Measurements from ENCODE around the gene ROR2. TPM values are rescaled to one million over a fixed set of nuclear protein-coding genes. Genes with fewer than 3 reads are reported as not detected.

ROR2 gene
- total RNA-seq, 2 donors from 2014 or later: 4.0 to 5.4 TPM

- whole genome bisulfite sequencing, 2 donors: 50 to 70% methylated on average over 2 of the region's 2 CpGs
- ATAC-seq: no peak
- no peaks in the 10 kb centered on the region for H3K27me3 ChIP-seq
- DNase-seq: no peak
- H3K4me1 ChIP-seq: no peaks in the 10 kb centered on the region
- intact Hi-C loops (cut with DNase I): no loop called here
- H3K4me3 ChIP-seq: no peak overlapping the region
- H3K27ac ChIP-seq: no peak overlapping the region
- H3K36me3 ChIP-seq (replicated peaks in 1 of 2; ENCODE audit: insufficient read depth in 1 of 2, low read depth in 2 of 2): no peaks in the 10 kb centered on the region
- no peaks in the 10 kb centered on the region for H3K9me3 ChIP-seq
- TF ChIP-seq, protein P1, sequence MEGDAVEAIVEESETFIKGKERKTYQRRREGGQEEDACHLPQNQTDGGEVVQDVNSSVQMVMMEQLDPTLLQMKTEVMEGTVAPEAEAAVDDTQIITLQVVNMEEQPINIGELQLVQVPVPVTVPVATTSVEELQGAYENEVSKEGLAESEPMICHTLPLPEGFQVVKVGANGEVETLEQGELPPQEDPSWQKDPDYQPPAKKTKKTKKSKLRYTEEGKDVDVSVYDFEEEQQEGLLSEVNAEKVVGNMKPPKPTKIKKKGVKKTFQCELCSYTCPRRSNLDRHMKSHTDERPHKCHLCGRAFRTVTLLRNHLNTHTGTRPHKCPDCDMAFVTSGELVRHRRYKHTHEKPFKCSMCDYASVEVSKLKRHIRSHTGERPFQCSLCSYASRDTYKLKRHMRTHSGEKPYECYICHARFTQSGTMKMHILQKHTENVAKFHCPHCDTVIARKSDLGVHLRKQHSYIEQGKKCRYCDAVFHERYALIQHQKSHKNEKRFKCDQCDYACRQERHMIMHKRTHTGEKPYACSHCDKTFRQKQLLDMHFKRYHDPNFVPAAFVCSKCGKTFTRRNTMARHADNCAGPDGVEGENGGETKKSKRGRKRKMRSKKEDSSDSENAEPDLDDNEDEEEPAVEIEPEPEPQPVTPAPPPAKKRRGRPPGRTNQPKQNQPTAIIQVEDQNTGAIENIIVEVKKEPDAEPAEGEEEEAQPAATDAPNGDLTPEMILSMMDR (IDR thresholded peaks at IDR 0.05): no peak
- TF ChIP-seq POLR2A (IDR thresholded peaks at IDR 0.05): no peak
These were observed 22.7 kb upstream of the ROR2 start for GRCh38 chr9:91972711-91973110.

- WGBS, 2 donors: 42 to 70% methylated on average over 2 to 4 of the region's 4 CpGs
- no peaks in the 10 kb centered on the region for H3K4me1 ChIP-seq
- TF ChIP-seq, protein P1 (IDR thresholded peaks at IDR 0.05): no peak
- no peak for TF ChIP-seq POLR2A (IDR thresholded peaks at IDR 0.05)
- H3K36me3 ChIP-seq (replicated peaks in 1 of 2; ENCODE audit: insufficient read depth in 1 of 2, low read depth in 2 of 2): no peaks in the 10 kb centered on the region
- intact Hi-C loops (cut with DNase I): no loop called here
- H3K27me3 ChIP-seq: no peaks in the 10 kb centered on the region
- H3K9me3 ChIP-seq: no peaks in the 10 kb centered on the region
- H3K27ac ChIP-seq: no peak overlapping the region
- ATAC-seq: no peak
- no peak for DNase-seq
- H3K4me3 ChIP-seq: no peak overlapping the region
These were observed 22.1 kb upstream of the ROR2 start for GRCh38 chr9:91972076-91972626.

DNA sequence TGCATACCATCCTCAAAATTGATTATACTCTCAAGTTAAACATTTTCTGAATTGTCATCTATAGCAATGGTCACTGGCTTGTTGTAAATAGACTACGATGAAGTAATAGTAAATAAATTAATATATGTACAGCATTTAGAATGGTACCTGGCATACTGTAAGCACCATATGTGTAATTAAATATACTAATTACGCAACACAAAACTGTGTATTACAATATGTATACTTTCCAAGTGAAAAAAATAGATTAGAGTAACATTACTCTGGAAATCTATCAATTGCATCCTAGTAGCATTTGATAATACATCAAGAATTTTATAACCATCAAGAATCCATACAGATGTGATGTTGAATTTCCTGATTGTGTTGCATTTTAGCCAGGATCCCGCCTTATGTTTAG, 17.2 kb upstream of the ROR2 start:
- Histone ChIP-seq H3K36me3 (replicated peaks in 1 of 2; ENCODE audit: insufficient read depth in 1 of 2, low read depth in 2 of 2) (no peaks in the 10 kb centered on the region), H3K27me3 (no peaks in the 10 kb centered on the region), H3K9me3 (no peaks in the 10 kb centered on the region), H3K4me1 (no peaks in the 10 kb centered on the region), H3K4me3 (no peak overlapping the region), H3K27ac (no peak overlapping the region)
- intact Hi-C loops (cut with DNase I): no loop called here
- DNase-seq (no peak), ATAC-seq (no peak)
- WGBS, 2 donors: 81 to 84% methylated on average over 3 of the region's 3 CpGs
- TF ChIP-seq POLR2A (IDR thresholded peaks at IDR 0.05): no peak
- TF ChIP-seq, protein P1 (IDR thresholded peaks at IDR 0.05): no peak

GRCh38 chr9:91966503-91966902, 16.5 kb upstream of the ROR2 start:
- TF ChIP-seq POLR2A (IDR thresholded peaks at IDR 0.05): no peak
- TF ChIP-seq, protein P1 (IDR thresholded peaks at IDR 0.05): no peak
- H3K9me3 ChIP-seq: no peaks in the 10 kb centered on the region
- no peak overlapping the region for H3K27ac ChIP-seq
- DNase-seq: no peak
- intact Hi-C loops (cut with DNase I): no loop called here
- H3K4me1 ChIP-seq: no peaks in the 10 kb centered on the region
- no peaks in the 10 kb centered on the region for H3K36me3 ChIP-seq (replicated peaks in 1 of 2; ENCODE audit: insufficient read depth in 1 of 2, low read depth in 2 of 2)
- WGBS, 2 donors: 83 to 95% methylated on average over 2 of the region's 2 CpGs
- ATAC-seq: no peak
- H3K27me3 ChIP-seq: no peaks in the 10 kb centered on the region
- no peak overlapping the region for H3K4me3 ChIP-seq

GRCh38 chr9:91963711-91964240, 13.7 kb upstream of the ROR2 start:
- intact Hi-C loops (cut with DNase I): no loop called here
- no peaks in the 10 kb centered on the region for H3K36me3 ChIP-seq (replicated peaks in 1 of 2; ENCODE audit: insufficient read depth in 1 of 2, low read depth in 2 of 2)
- no peak overlapping the region for H3K4me3 ChIP-seq
- H3K4me1 ChIP-seq: no peaks in the 10 kb centered on the region
- no peak overlapping the region for H3K27ac ChIP-seq
- H3K27me3 ChIP-seq: no peaks in the 10 kb centered on the region
- no peak for DNase-seq
- ATAC-seq: no peak
- TF ChIP-seq, protein P1 (IDR thresholded peaks at IDR 0.05): no peak
- TF ChIP-seq POLR2A (IDR thresholded peaks at IDR 0.05): no peak
- 69 to 77% methylated on average over 2 of the region's 2 CpGs for WGBS, 2 donors
- H3K9me3 ChIP-seq: peaks cover 0 to 11% (median 0%) of the 10 kb centered on the region in 3 donors
